HG03108 (cell line): ENCODE results near the gene ACTN4.
"Not testable (repeated sequence)": the region's sequence is repeated elsewhere in the genome, so short reads cannot be mapped to it uniquely, and the experiment has no call there.

ENCODE experiments used
- ATAC-seq: cut with Tn5 transposase; IDR thresholded peaks from one replicate; pipeline ENCODE4 v1.9.1; 2021; ENCODE audit warnings: moderate library complexity; ENCODE audit not compliant: unreplicated experiment

ACTN4 gene

GRCh38 chr19:38647368-38647965 is at the start of gene ACTN4:
Gene ACTN4 (plus strand): TSS chr19:38647649. CDS start chr19:38647746, 97 bp downstream.
- peak; percentile 79 for ATAC-seq

GRCh38 chr19:38599722-38600121 is 47.7 kb upstream of the ACTN4 start:
- no peak for ATAC-seq

- not testable (repeated sequence) for ATAC-seq
These were observed 44.6 kb upstream of the ACTN4 start for GRCh38 chr19:38602856-38603255.

- ATAC-seq: no peak
These were observed 41.3 kb upstream of the ACTN4 start for GRCh38 chr19:38606131-38606530.

- no peak for ATAC-seq
These were observed 33.2 kb upstream of the ACTN4 start for GRCh38 chr19:38614289-38614688.

GRCh38 chr19:38615007-38615581 is 32.4 kb upstream of the ACTN4 start:
- no peak for ATAC-seq

- ATAC-seq: no peak
These were observed 31.2 kb upstream of the ACTN4 start for GRCh38 chr19:38616265-38616664.

- no peak for ATAC-seq
These were observed 30.1 kb upstream of the ACTN4 start for GRCh38 chr19:38617283-38617763.

- ATAC-seq: peak; percentile 61
These were observed 29.5 kb upstream of the ACTN4 start, which contains the start of gene MAP4K1 for GRCh38 chr19:38617764-38618589. Gene MAP4K1 (minus strand): TSS chr19:38617953. CDS start chr19:38617895, 58 bp downstream.

GRCh38 chr19:38618590-38619360 is 28.7 kb upstream of the ACTN4 start, which contains the start of gene EIF3K:
Gene EIF3K (plus strand): TSS chr19:38619188. CDS start chr19:38619269, 81 bp downstream.
- peak; percentile 47 for ATAC-seq

- no peak for ATAC-seq
These were observed 27.9 kb upstream of the ACTN4 start for GRCh38 chr19:38619361-38620174.

GRCh38 chr19:38624822-38625221 is 22.6 kb upstream of the ACTN4 start:
- no peak for ATAC-seq

- no peak for ATAC-seq
These were observed 21.0 kb upstream of the ACTN4 start for GRCh38 chr19:38626401-38626800.

GRCh38 chr19:38629568-38629967 is 17.9 kb upstream of the ACTN4 start:
- ATAC-seq: no peak

GRCh38 chr19:38631301-38631700 is 16.1 kb upstream of the ACTN4 start:
- not testable (repeated sequence) for ATAC-seq

- ATAC-seq: not testable (repeated sequence)
These were observed 15.5 kb upstream of the ACTN4 start for GRCh38 chr19:38631811-38632475.

GRCh38 chr19:38632476-38633213 is 14.8 kb upstream of the ACTN4 start:
- ATAC-seq: no peak

GRCh38 chr19:38634757-38635482 is 12.5 kb upstream of the ACTN4 start:
- ATAC-seq: no peak
